ENCODE results near the gene TCERG1. TPM values are rescaled to one million over a fixed set of nuclear protein-coding genes. Genes with fewer than 3 reads are reported as not detected.

Gene TCERG1
- 47.5 TPM for total RNA-seq

GRCh38 chr5:146446861-146447733 lies at the start of gene TCERG1:
TSS of gene TCERG1 (plus strand) at chr5:146447333. CDS start at chr5:146447350, 17 bp downstream.
- Histone ChIP-seq H3K36me3 (ENCODE audit: control insufficient read depth in 3 of 3, insufficient read depth in 3 of 3, low read length in 3 of 3) (no peaks in the 10 kb centered on the region), H3K4me1 (ENCODE audit: control insufficient read depth in 3 of 3, insufficient read depth in 3 of 3, low read length in 3 of 3) (peaks cover 8 to 28% (median 16%) of the 10 kb centered on the region in 3 donors), H3K27ac (ENCODE audit: low read depth, low read length) (peak within 1 kb of the TSS; percentile 88), H3K9ac (ENCODE audit: low read depth in 1 of 3, low read length in 3 of 3) (peak within 1 kb of the TSS; percentile 93 to 98 (median 95)), H3K27me3 (ENCODE audit: control insufficient read depth in 3 of 3, insufficient read depth in 3 of 3, low read length in 3 of 3) (no peaks in the 10 kb centered on the region), H3K9me3 (ENCODE audit: control insufficient read depth in 3 of 3, low read length in 3 of 3) (no peaks in the 10 kb centered on the region), H3K4me3 (ENCODE audit: low read length in 3 of 3) (peak within 1 kb of the TSS; percentile 93 to 98 (median 94))

- H3K27ac ChIP-seq (ENCODE audit: low read depth, low read length), result no peak overlapping the region
These were observed 48.3 kb upstream of the TCERG1 start for GRCh38 chr5:146398826-146399225.

GRCh38 chr5:146399481-146399880 lies 47.7 kb upstream of the TCERG1 start:
- H3K4me1 ChIP-seq (ENCODE audit: control insufficient read depth in 3 of 3, insufficient read depth in 3 of 3, low read length in 3 of 3), result no peaks in the 10 kb centered on the region
- no peak overlapping the region for H3K27ac ChIP-seq (ENCODE audit: low read depth, low read length)
- H3K9ac ChIP-seq (ENCODE audit: low read depth in 1 of 3, low read length in 3 of 3), result no peak overlapping the region
- H3K36me3 ChIP-seq (ENCODE audit: control insufficient read depth in 3 of 3, insufficient read depth in 3 of 3, low read length in 3 of 3), result no peaks in the 10 kb centered on the region
- H3K27me3 ChIP-seq (ENCODE audit: control insufficient read depth in 3 of 3, insufficient read depth in 3 of 3, low read length in 3 of 3), result peaks cover 0 to 23% (median 19%) of the 10 kb centered on the region in 3 donors
- no peak overlapping the region for H3K4me3 ChIP-seq (ENCODE audit: low read length in 3 of 3)
- no peaks in the 10 kb centered on the region for H3K9me3 ChIP-seq (ENCODE audit: control insufficient read depth in 3 of 3, low read length in 3 of 3)

More at GRCh38 chr5:146398826-146399225, 48.3 kb upstream of the TCERG1 start:
- Histone ChIP-seq H3K9me3 (ENCODE audit: control insufficient read depth in 3 of 3, low read length in 3 of 3) (no peaks in the 10 kb centered on the region), H3K4me1 (ENCODE audit: control insufficient read depth in 3 of 3, insufficient read depth in 3 of 3, low read length in 3 of 3) (no peaks in the 10 kb centered on the region), H3K27me3 (ENCODE audit: control insufficient read depth in 3 of 3, insufficient read depth in 3 of 3, low read length in 3 of 3) (peaks cover 0 to 23% (median 19%) of the 10 kb centered on the region in 3 donors), H3K9ac (ENCODE audit: low read depth in 1 of 3, low read length in 3 of 3) (no peak overlapping the region), H3K4me3 (ENCODE audit: low read length in 3 of 3) (no peak overlapping the region), H3K36me3 (ENCODE audit: control insufficient read depth in 3 of 3, insufficient read depth in 3 of 3, low read length in 3 of 3) (no peaks in the 10 kb centered on the region)

GRCh38 chr5:146400201-146400600 lies 46.9 kb upstream of the TCERG1 start:
- Histone ChIP-seq H3K4me1 (ENCODE audit: control insufficient read depth in 3 of 3, insufficient read depth in 3 of 3, low read length in 3 of 3) (no peaks in the 10 kb centered on the region), H3K27ac (ENCODE audit: low read depth, low read length) (no peak overlapping the region), H3K9me3 (ENCODE audit: control insufficient read depth in 3 of 3, low read length in 3 of 3) (no peaks in the 10 kb centered on the region), H3K36me3 (ENCODE audit: control insufficient read depth in 3 of 3, insufficient read depth in 3 of 3, low read length in 3 of 3) (no peaks in the 10 kb centered on the region), H3K4me3 (ENCODE audit: low read length in 3 of 3) (no peak overlapping the region), H3K27me3 (ENCODE audit: control insufficient read depth in 3 of 3, insufficient read depth in 3 of 3, low read length in 3 of 3) (peaks cover 0 to 21% (median 17%) of the 10 kb centered on the region in 3 donors), H3K9ac (ENCODE audit: low read depth in 1 of 3, low read length in 3 of 3) (no peak overlapping the region)

- Histone ChIP-seq H3K9me3 (ENCODE audit: control insufficient read depth in 3 of 3, low read length in 3 of 3) (no peaks in the 10 kb centered on the region), H3K9ac (ENCODE audit: low read depth in 1 of 3, low read length in 3 of 3) (no peak overlapping the region), H3K4me1 (ENCODE audit: control insufficient read depth in 3 of 3, insufficient read depth in 3 of 3, low read length in 3 of 3) (no peaks in the 10 kb centered on the region), H3K36me3 (ENCODE audit: control insufficient read depth in 3 of 3, insufficient read depth in 3 of 3, low read length in 3 of 3) (no peaks in the 10 kb centered on the region), H3K27me3 (ENCODE audit: control insufficient read depth in 3 of 3, insufficient read depth in 3 of 3, low read length in 3 of 3) (peaks cover 0 to 19% (median 17%) of the 10 kb centered on the region in 3 donors), H3K27ac (ENCODE audit: low read depth, low read length) (no peak overlapping the region), H3K4me3 (ENCODE audit: low read length in 3 of 3) (no peak overlapping the region)
These were observed 46.1 kb upstream of the TCERG1 start for GRCh38 chr5:146401021-146401420.

GRCh38 chr5:146402949-146403348 lies 44.2 kb upstream of the TCERG1 start:
- H3K4me3 ChIP-seq (ENCODE audit: low read length in 3 of 3), result no peak overlapping the region
- H3K9ac ChIP-seq (ENCODE audit: low read depth in 1 of 3, low read length in 3 of 3), result no peak overlapping the region
- H3K36me3 ChIP-seq (ENCODE audit: control insufficient read depth in 3 of 3, insufficient read depth in 3 of 3, low read length in 3 of 3), result no peaks in the 10 kb centered on the region
- no peaks in the 10 kb centered on the region for H3K9me3 ChIP-seq (ENCODE audit: control insufficient read depth in 3 of 3, low read length in 3 of 3)
- no peaks in the 10 kb centered on the region for H3K4me1 ChIP-seq (ENCODE audit: control insufficient read depth in 3 of 3, insufficient read depth in 3 of 3, low read length in 3 of 3)
- H3K27ac ChIP-seq (ENCODE audit: low read depth, low read length), result no peak overlapping the region
- peaks cover 0 to 19% (median 15%) of the 10 kb centered on the region in 3 donors for H3K27me3 ChIP-seq (ENCODE audit: control insufficient read depth in 3 of 3, insufficient read depth in 3 of 3, low read length in 3 of 3)

- Histone ChIP-seq H3K4me3 (ENCODE audit: low read length in 3 of 3) (no peak overlapping the region), H3K27me3 (ENCODE audit: control insufficient read depth in 3 of 3, insufficient read depth in 3 of 3, low read length in 3 of 3) (peaks cover 0 to 3% (median 0%) of the 10 kb centered on the region in 3 donors), H3K9me3 (ENCODE audit: control insufficient read depth in 3 of 3, low read length in 3 of 3) (no peaks in the 10 kb centered on the region), H3K4me1 (ENCODE audit: control insufficient read depth in 3 of 3, insufficient read depth in 3 of 3, low read length in 3 of 3) (no peaks in the 10 kb centered on the region), H3K36me3 (ENCODE audit: control insufficient read depth in 3 of 3, insufficient read depth in 3 of 3, low read length in 3 of 3) (no peaks in the 10 kb centered on the region), H3K27ac (ENCODE audit: low read depth, low read length) (no peak overlapping the region), H3K9ac (ENCODE audit: low read depth in 1 of 3, low read length in 3 of 3) (no peak overlapping the region)
These were observed 38.0 kb upstream of the TCERG1 start for GRCh38 chr5:146409054-146409671.

- Histone ChIP-seq H3K4me3 (ENCODE audit: low read length in 3 of 3) (no peak overlapping the region), H3K4me1 (ENCODE audit: control insufficient read depth in 3 of 3, insufficient read depth in 3 of 3, low read length in 3 of 3) (no peaks in the 10 kb centered on the region), H3K27me3 (ENCODE audit: control insufficient read depth in 3 of 3, insufficient read depth in 3 of 3, low read length in 3 of 3) (peaks cover 0 to 3% (median 0%) of the 10 kb centered on the region in 3 donors), H3K27ac (ENCODE audit: low read depth, low read length) (no peak overlapping the region), H3K9ac (ENCODE audit: low read depth in 1 of 3, low read length in 3 of 3) (no peak overlapping the region), H3K36me3 (ENCODE audit: control insufficient read depth in 3 of 3, insufficient read depth in 3 of 3, low read length in 3 of 3) (no peaks in the 10 kb centered on the region), H3K9me3 (ENCODE audit: control insufficient read depth in 3 of 3, low read length in 3 of 3) (no peaks in the 10 kb centered on the region)
These were observed 36.9 kb upstream of the TCERG1 start for GRCh38 chr5:146410272-146410671.

- H3K27me3 ChIP-seq (ENCODE audit: control insufficient read depth in 3 of 3, insufficient read depth in 3 of 3, low read length in 3 of 3), result no peaks in the 10 kb centered on the region
- no peak overlapping the region for H3K9ac ChIP-seq (ENCODE audit: low read depth in 1 of 3, low read length in 3 of 3)
- no peaks in the 10 kb centered on the region for H3K9me3 ChIP-seq (ENCODE audit: control insufficient read depth in 3 of 3, low read length in 3 of 3)
- no peaks in the 10 kb centered on the region for H3K36me3 ChIP-seq (ENCODE audit: control insufficient read depth in 3 of 3, insufficient read depth in 3 of 3, low read length in 3 of 3)
- H3K4me3 ChIP-seq (ENCODE audit: low read length in 3 of 3), result no peak overlapping the region
- no peak overlapping the region for H3K27ac ChIP-seq (ENCODE audit: low read depth, low read length)
- no peaks in the 10 kb centered on the region for H3K4me1 ChIP-seq (ENCODE audit: control insufficient read depth in 3 of 3, insufficient read depth in 3 of 3, low read length in 3 of 3)
These were observed 27.4 kb upstream of the TCERG1 start for GRCh38 chr5:146419696-146420095.

- Histone ChIP-seq H3K4me3 (ENCODE audit: low read length in 3 of 3) (no peak overlapping the region), H3K36me3 (ENCODE audit: control insufficient read depth in 3 of 3, insufficient read depth in 3 of 3, low read length in 3 of 3) (no peaks in the 10 kb centered on the region), H3K27ac (ENCODE audit: low read depth, low read length) (no peak overlapping the region), H3K4me1 (ENCODE audit: control insufficient read depth in 3 of 3, insufficient read depth in 3 of 3, low read length in 3 of 3) (no peaks in the 10 kb centered on the region), H3K27me3 (ENCODE audit: control insufficient read depth in 3 of 3, insufficient read depth in 3 of 3, low read length in 3 of 3) (peaks cover 4 to 8% (median 6%) of the 10 kb centered on the region in 3 donors), H3K9ac (ENCODE audit: low read depth in 1 of 3, low read length in 3 of 3) (no peak overlapping the region), H3K9me3 (ENCODE audit: control insufficient read depth in 3 of 3, low read length in 3 of 3) (no peaks in the 10 kb centered on the region)
These were observed 22.1 kb upstream of the TCERG1 start for GRCh38 chr5:146425023-146425422.
